GM23338 (cell line): ENCODE measurements around the gene MUC22. TPM values are rescaled to one million over a fixed set of nuclear protein-coding genes. Genes with fewer than 3 reads are reported as not detected.

Experiments
- ATAC-seq: fragments of 200-7000 bp; cut with Tn5 transposase; 3 replicates; pipeline ENCODE4 v1.9.1; 2020
- DNase-seq: peaks from one replicate; pipeline ENCODE4 v3.0.0-alpha.2; 2015; ENCODE audit warnings: low spot score
- H2AFZ ChIP-seq: fragments of 200-600 bp; sonication (generic); 2 replicates; pipeline ENCODE4 v1.8.0; 2016; ENCODE audit warnings: antibody characterized with exemption, mild to moderate bottlenecking, moderate library complexity
- H3F3A ChIP-seq: fragments of 200-600 bp; sonication (generic); replicated peaks from 2 replicates; pipeline ENCODE4 v1.8.0; 2017; ENCODE audit warnings: antibody characterized with exemption, mixed run types, low read depth
- H3K27ac ChIP-seq: fragments of 200-600 bp; sonication (generic); 2 replicates; pipeline ENCODE4 v1.6.1; 2016; ENCODE audit warnings: low read depth
- H3K27me3 ChIP-seq: fragments of 200-600 bp; sonication (generic); 2 replicates; pipeline ENCODE4 v1.8.0; 2016; ENCODE audit warnings: mild to moderate bottlenecking, mixed run types, moderate library complexity; ENCODE audit not compliant: insufficient read depth
- H3K36me3 ChIP-seq: fragments of 200-600 bp; sonication (generic); 2 replicates; pipeline ENCODE4 v1.8.0; 2016; ENCODE audit warnings: mild to moderate bottlenecking; ENCODE audit not compliant: insufficient read depth
- H3K4me1 ChIP-seq: fragments of 200-600 bp; sonication (generic); 2 replicates; pipeline ENCODE4 v1.8.0; 2016; ENCODE audit warnings: mild to moderate bottlenecking, moderate library complexity; ENCODE audit not compliant: insufficient read depth
- H3K4me2 ChIP-seq: fragments of 200-600 bp; sonication (generic); 2 replicates; pipeline ENCODE4 v1.7.1; 2017; ENCODE audit warnings: mixed run types
- H3K4me3 ChIP-seq: fragments of 200-600 bp; sonication (generic); 2 replicates; pipeline ENCODE4 v1.6.1; 2016; ENCODE audit warnings: mixed run types
- H3K79me2 ChIP-seq: fragments of 200-600 bp; sonication (generic); replicated peaks from 2 replicates; pipeline ENCODE4 v1.8.0; 2017; ENCODE audit warnings: mild to moderate bottlenecking; ENCODE audit not compliant: insufficient read depth
- H3K9me2 ChIP-seq: fragments of 200-600 bp; sonication (generic); 2 replicates; pipeline ENCODE4 v1.8.0; 2017; ENCODE audit not compliant: insufficient read depth
- H4K20me1 ChIP-seq: fragments of 200-600 bp; sonication (generic); replicated peaks from 2 replicates; pipeline ENCODE4 v1.8.0; 2017; ENCODE audit warnings: mild to moderate bottlenecking; ENCODE audit not compliant: insufficient read depth
- H3K27ac Mint-ChIP-seq: 2 replicates; pipeline ENCODE4 v1.8.0; 2020; ENCODE audit warnings: inconsistent platforms, mild to moderate bottlenecking, moderate library complexity, mixed read lengths
- H3K27me3 Mint-ChIP-seq: 3 replicates; pipeline ENCODE4 v1.8.0; 2022; ENCODE audit warnings: low read depth, mild to moderate bottlenecking, moderate library complexity, mixed read lengths, inconsistent platforms; ENCODE audit not compliant: insufficient read depth, poor library complexity
- H3K36me3 Mint-ChIP-seq: 3 replicates; pipeline ENCODE4 v1.8.0; 2021; ENCODE audit warnings: low read depth, mild to moderate bottlenecking, inconsistent platforms, moderate library complexity, mixed read lengths
- H3K4me1 Mint-ChIP-seq: 3 replicates; pipeline ENCODE4 v1.8.0; 2020; ENCODE audit warnings: mild to moderate bottlenecking, inconsistent platforms, mixed read lengths
- H3K4me3 Mint-ChIP-seq: 3 replicates; pipeline ENCODE4 v1.8.0; 2021; ENCODE audit warnings: moderate library complexity, mild to moderate bottlenecking, inconsistent platforms, mixed read lengths
- H3K9me3 Mint-ChIP-seq: 3 replicates; pipeline ENCODE4 v1.8.0; 2020; ENCODE audit warnings: moderate library complexity, mild to moderate bottlenecking, inconsistent platforms, mixed read lengths
- CREB1 ChIP-seq: fragments of 250-450 bp; sonication (Bioruptor Pico); IDR thresholded peaks from 2 replicates; pipeline ENCODE4 v1.5.0; 2020; ENCODE audit warnings: low read depth, mild to moderate bottlenecking, moderate library complexity
- ETS1 ChIP-seq: IDR thresholded peaks from 2 replicates; pipeline ENCODE4 v1.6.1; 2016; ENCODE audit warnings: antibody characterized with exemption
- EZH2 ChIP-seq: fragments of 200-600 bp; sonication (generic); IDR thresholded peaks from one replicate; pipeline ENCODE4 v1.8.0; 2017; ENCODE audit warnings: antibody characterized with exemption, mild to moderate bottlenecking, low read depth; ENCODE audit not compliant: unreplicated experiment
- EZH2phosphoT487 ChIP-seq: fragments of 200-600 bp; sonication (generic); IDR thresholded peaks from one replicate; pipeline ENCODE4 v1.8.1; 2018; ENCODE audit warnings: antibody characterized with exemption; ENCODE audit not compliant: unreplicated experiment
- JUNB ChIP-seq: IDR thresholded peaks from one replicate; pipeline ENCODE4 v1.6.1; 2016; ENCODE audit warnings: antibody characterized with exemption; ENCODE audit not compliant: unreplicated experiment
- NANOG ChIP-seq: IDR thresholded peaks from 2 replicates; pipeline ENCODE4 v1.6.1; 2016; ENCODE audit warnings: antibody characterized with exemption, borderline replicate concordance
- POLR2AphosphoS5 ChIP-seq: IDR thresholded peaks from 2 replicates; pipeline ENCODE4 v1.6.1; 2016; ENCODE audit warnings: antibody characterized with exemption, low read depth
- STAT1 ChIP-seq: IDR thresholded peaks from one replicate; pipeline ENCODE4 v1.6.1; 2016; ENCODE audit warnings: antibody characterized with exemption; ENCODE audit not compliant: unreplicated experiment
- ZNF114 ChIP-seq: fragments of 250-450 bp; sonication (Bioruptor Pico); IDR thresholded peaks from 2 replicates; pipeline ENCODE4 v1.5.0; 2020; ENCODE audit warnings: mild to moderate bottlenecking, moderate library complexity
- ZNF331 ChIP-seq: fragments of 250-450 bp; sonication (Bioruptor Pico); IDR thresholded peaks from 2 replicates; pipeline ENCODE4 v1.5.0; 2020; ENCODE audit warnings: low read depth, mild to moderate bottlenecking, moderate library complexity
- polyA plus RNA-seq: library from polyadenylated mRNA; unstranded; fragments of >200 nt; fragmentation: Nextera tagmentation; extraction: Ambion mirVana; gene quantifications from 2 replicates; pipeline ENCODE4 v1.2.1, GENCODE V29; 2016
- total RNA-seq: library from RNA; depleted of rRNA; stranded (reverse); fragments of >200 nt; shearing (Covaris generic); gene quantifications from 2 replicates; pipeline ENCODE4 v1.2.3, GENCODE V29; 2014
- TF ChIP-seq, protein P1 (sequence below): fragments of 250-450 bp; sonication (Bioruptor Pico); IDR thresholded peaks from 2 replicates; pipeline ENCODE4 v1.5.0; 2020; ENCODE audit warnings: mild to moderate bottlenecking, moderate library complexity
- TF ChIP-seq, protein P2 (sequence below): IDR thresholded peaks from one replicate; pipeline ENCODE4 v1.6.1; 2018; ENCODE audit warnings: antibody characterized with exemption; ENCODE audit not compliant: unreplicated experiment
- TF ChIP-seq, protein P3 (sequence below), 2 experiments: fragments of 200-600 bp in 1 of 2; sonication (generic) in 1 of 2; conservative IDR thresholded peaks; 2 replicates each; pipeline versions ENCODE4 v1.5.1 to v1.6.1; 2016 to 2017; ENCODE audit warnings: antibody characterized with exemption in 2 of 2, low read depth in 2 of 2, mild to moderate bottlenecking in 2 of 2, moderate library complexity in 1 of 2

MUC22 gene
- total and polyA plus RNA-seq, 2 experiments from 2014 or later: not detected

- Histone ChIP-seq H3K4me1 (no peaks in the 10 kb centered on the region), H3K9me2 (no peaks in the 10 kb centered on the region), H3K27ac (no peak overlapping the region), H3K4me3 (no peak overlapping the region), H3K27me3 (no peaks in the 10 kb centered on the region), H3K79me2 (no peaks in the 10 kb centered on the region), H2AFZ (peak overlapping the region; percentile 40; the same call in 1 of the 2 replicates), H3K36me3 (no peaks in the 10 kb centered on the region), H3F3A (no peaks in the 10 kb centered on the region), H3K4me2 (no peak overlapping the region), H4K20me1 (no peaks in the 10 kb centered on the region)
- no peaks in the 10 kb centered on the region; the same call in 2 of the 3 replicates for H3K4me1 Mint-ChIP-seq
- no peak overlapping the region for H3K4me3 Mint-ChIP-seq
- H3K9me3 Mint-ChIP-seq: no peaks in the 10 kb centered on the region
- DNase-seq: no peak
- no peak overlapping the region for H3K27ac Mint-ChIP-seq
- no peak for ATAC-seq
- H3K27me3 Mint-ChIP-seq: peaks cover 5% of the 10 kb centered on the region
- H3K36me3 Mint-ChIP-seq: no peaks in the 10 kb centered on the region
- TF ChIP-seq ZNF331 (CRISPR knock-in tag) (no peak), EZH2 (no peak), STAT1 (no peak), POLR2AphosphoS5 (no peak), CREB1 (CRISPR knock-in tag) (no peak), ETS1 (no peak), NANOG (no peak), JUNB (no peak), ZNF114 (CRISPR knock-in tag) (no peak), EZH2phosphoT487 (no peak)
- TF ChIP-seq, protein P1, sequence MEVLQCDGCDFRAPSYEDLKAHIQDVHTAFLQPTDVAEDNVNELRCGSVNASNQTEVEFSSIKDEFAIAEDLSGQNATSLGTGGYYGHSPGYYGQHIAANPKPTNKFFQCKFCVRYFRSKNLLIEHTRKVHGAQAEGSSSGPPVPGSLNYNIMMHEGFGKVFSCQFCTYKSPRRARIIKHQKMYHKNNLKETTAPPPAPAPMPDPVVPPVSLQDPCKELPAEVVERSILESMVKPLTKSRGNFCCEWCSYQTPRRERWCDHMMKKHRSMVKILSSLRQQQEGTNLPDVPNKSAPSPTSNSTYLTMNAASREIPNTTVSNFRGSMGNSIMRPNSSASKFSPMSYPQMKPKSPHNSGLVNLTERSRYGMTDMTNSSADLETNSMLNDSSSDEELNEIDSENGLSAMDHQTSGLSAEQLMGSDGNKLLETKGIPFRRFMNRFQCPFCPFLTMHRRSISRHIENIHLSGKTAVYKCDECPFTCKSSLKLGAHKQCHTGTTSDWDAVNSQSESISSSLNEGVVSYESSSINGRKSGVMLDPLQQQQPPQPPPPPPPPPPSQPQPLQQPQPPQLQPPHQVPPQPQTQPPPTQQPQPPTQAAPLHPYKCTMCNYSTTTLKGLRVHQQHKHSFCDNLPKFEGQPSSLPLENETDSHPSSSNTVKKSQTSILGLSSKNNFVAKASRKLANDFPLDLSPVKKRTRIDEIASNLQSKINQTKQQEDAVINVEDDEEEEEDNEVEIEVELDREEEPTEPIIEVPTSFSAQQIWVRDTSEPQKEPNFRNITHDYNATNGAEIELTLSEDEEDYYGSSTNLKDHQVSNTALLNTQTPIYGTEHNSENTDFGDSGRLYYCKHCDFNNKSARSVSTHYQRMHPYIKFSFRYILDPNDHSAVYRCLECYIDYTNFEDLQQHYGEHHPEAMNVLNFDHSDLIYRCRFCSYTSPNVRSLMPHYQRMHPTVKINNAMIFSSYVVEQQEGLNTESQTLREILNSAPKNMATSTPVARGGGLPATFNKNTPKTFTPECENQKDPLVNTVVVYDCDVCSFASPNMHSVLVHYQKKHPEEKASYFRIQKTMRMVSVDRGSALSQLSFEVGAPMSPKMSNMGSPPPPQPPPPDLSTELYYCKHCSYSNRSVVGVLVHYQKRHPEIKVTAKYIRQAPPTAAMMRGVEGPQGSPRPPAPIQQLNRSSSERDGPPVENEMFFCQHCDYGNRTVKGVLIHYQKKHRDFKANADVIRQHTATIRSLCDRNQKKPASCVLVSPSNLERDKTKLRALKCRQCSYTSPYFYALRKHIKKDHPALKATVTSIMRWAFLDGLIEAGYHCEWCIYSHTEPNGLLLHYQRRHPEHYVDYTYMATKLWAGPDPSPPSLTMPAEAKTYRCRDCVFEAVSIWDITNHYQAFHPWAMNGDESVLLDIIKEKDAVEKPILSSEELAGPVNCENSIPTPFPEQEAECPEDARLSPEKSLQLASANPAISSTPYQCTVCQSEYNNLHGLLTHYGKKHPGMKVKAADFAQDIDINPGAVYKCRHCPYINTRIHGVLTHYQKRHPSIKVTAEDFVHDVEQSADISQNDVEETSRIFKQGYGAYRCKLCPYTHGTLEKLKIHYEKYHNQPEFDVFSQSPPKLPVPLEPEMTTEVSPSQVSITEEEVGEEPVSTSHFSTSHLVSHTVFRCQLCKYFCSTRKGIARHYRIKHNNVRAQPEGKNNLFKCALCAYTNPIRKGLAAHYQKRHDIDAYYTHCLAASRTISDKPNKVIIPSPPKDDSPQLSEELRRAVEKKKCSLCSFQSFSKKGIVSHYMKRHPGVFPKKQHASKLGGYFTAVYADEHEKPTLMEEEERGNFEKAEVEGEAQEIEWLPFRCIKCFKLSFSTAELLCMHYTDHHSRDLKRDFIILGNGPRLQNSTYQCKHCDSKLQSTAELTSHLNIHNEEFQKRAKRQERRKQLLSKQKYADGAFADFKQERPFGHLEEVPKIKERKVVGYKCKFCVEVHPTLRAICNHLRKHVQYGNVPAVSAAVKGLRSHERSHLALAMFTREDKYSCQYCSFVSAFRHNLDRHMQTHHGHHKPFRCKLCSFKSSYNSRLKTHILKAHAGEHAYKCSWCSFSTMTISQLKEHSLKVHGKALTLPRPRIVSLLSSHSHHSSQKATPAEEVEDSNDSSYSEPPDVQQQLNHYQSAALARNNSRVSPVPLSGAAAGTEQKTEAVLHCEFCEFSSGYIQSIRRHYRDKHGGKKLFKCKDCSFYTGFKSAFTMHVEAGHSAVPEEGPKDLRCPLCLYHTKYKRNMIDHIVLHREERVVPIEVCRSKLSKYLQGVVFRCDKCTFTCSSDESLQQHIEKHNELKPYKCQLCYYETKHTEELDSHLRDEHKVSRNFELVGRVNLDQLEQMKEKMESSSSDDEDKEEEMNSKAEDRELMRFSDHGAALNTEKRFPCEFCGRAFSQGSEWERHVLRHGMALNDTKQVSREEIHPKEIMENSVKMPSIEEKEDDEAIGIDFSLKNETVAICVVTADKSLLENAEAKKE (CRISPR knock-in tag): no peak
- TF ChIP-seq, protein P2, sequence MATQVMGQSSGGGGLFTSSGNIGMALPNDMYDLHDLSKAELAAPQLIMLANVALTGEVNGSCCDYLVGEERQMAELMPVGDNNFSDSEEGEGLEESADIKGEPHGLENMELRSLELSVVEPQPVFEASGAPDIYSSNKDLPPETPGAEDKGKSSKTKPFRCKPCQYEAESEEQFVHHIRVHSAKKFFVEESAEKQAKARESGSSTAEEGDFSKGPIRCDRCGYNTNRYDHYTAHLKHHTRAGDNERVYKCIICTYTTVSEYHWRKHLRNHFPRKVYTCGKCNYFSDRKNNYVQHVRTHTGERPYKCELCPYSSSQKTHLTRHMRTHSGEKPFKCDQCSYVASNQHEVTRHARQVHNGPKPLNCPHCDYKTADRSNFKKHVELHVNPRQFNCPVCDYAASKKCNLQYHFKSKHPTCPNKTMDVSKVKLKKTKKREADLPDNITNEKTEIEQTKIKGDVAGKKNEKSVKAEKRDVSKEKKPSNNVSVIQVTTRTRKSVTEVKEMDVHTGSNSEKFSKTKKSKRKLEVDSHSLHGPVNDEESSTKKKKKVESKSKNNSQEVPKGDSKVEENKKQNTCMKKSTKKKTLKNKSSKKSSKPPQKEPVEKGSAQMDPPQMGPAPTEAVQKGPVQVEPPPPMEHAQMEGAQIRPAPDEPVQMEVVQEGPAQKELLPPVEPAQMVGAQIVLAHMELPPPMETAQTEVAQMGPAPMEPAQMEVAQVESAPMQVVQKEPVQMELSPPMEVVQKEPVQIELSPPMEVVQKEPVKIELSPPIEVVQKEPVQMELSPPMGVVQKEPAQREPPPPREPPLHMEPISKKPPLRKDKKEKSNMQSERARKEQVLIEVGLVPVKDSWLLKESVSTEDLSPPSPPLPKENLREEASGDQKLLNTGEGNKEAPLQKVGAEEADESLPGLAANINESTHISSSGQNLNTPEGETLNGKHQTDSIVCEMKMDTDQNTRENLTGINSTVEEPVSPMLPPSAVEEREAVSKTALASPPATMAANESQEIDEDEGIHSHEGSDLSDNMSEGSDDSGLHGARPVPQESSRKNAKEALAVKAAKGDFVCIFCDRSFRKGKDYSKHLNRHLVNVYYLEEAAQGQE: no peak
- TF ChIP-seq, protein P3, sequence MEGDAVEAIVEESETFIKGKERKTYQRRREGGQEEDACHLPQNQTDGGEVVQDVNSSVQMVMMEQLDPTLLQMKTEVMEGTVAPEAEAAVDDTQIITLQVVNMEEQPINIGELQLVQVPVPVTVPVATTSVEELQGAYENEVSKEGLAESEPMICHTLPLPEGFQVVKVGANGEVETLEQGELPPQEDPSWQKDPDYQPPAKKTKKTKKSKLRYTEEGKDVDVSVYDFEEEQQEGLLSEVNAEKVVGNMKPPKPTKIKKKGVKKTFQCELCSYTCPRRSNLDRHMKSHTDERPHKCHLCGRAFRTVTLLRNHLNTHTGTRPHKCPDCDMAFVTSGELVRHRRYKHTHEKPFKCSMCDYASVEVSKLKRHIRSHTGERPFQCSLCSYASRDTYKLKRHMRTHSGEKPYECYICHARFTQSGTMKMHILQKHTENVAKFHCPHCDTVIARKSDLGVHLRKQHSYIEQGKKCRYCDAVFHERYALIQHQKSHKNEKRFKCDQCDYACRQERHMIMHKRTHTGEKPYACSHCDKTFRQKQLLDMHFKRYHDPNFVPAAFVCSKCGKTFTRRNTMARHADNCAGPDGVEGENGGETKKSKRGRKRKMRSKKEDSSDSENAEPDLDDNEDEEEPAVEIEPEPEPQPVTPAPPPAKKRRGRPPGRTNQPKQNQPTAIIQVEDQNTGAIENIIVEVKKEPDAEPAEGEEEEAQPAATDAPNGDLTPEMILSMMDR (conservative IDR thresholded peaks at IDR 0.05; ENCODE audit: low read depth in 2 of 2): no peak
Measured at GRCh38 chr6:31007694-31008093, 2.6 kb upstream of the MUC22 start.
